HCT116 (cell line): ENCODE data around the gene KIRREL3. TPM values are rescaled to one million over a fixed set of nuclear protein-coding genes. Genes with fewer than 3 reads are reported as not detected.

ENCODE experiments used
- ATAC-seq: fragments of 200-7000 bp; cut with Tn5 transposase; 2 replicates; pipeline ENCODE4 v1.9.1; 2020; ENCODE audit warnings: mild to moderate bottlenecking, moderate library complexity
- BruUV-seq: library from RNA; stranded (reverse); fragments of 400-500 nt; replicated peaks from 2 replicates; lab custom pipeline; 2021; lab: Mats Ljungman, UMichigan
- CTCF ChIA-PET: fragments of 300-600 bp; sonication (Branson Sonifier 250); formaldehyde crosslinking; loops from one replicate; lab custom pipeline; 2021; ENCODE audit warnings: antibody characterized with exemption; lab: Charles Lee
- POLR2A ChIA-PET: fragments of 300-600, 350-600 bp; sonication (Branson Sonifier 250); formaldehyde crosslinking; loops from one replicate; lab custom pipeline; 2021; ENCODE audit warnings: antibody characterized with exemption; lab: Charles Lee
- RAD21 ChIA-PET, 2 experiments: fragments of 300-600 bp; sonication (Branson Sonifier 250); formaldehyde crosslinking; loops; one replicate each; lab custom pipeline; 2023; ENCODE audit warnings: low total read pairs in 2 of 2; ENCODE audit not compliant: uncharacterized antibody in 2 of 2, unreplicated experiment in 2 of 2, low non-redundant PET in 1 of 2; lab: Charles Lee
- DNase-seq: peaks from one replicate; pipeline ENCODE4 v3.0.0-alpha.2; 2010; ENCODE audit warnings: low read depth, low spot score
- H2AFZ ChIP-seq: fragments of 200-600 bp; shearing (Covaris generic), sonication (generic); 2 replicates; pipeline ENCODE4 v1.6.1; 2017; ENCODE audit warnings: low read depth, mixed run types, mixed read lengths, antibody characterized with exemption, low read length; ENCODE audit not compliant: poor library complexity, severe bottlenecking
- H3K27ac ChIP-seq: 2 replicates; pipeline ENCODE4 v1.5.1; 2012; ENCODE audit warnings: low read depth, low read length
- H3K27me3 ChIP-seq: fragments of 200-600 bp; sonication (generic); 2 replicates; pipeline ENCODE4 v1.6.1; 2016; ENCODE audit warnings: mixed run types, low read length, mixed read lengths; ENCODE audit not compliant: insufficient read depth
- H3K36me3 ChIP-seq, 2 experiments: fragments of 200-500 bp in 1 of 2; fragments of 200-600 bp in 1 of 2; sonication (Bioruptor generic) in 1 of 2; sonication (generic) in 1 of 2; 2 replicates each; pipeline versions ENCODE4 v1.5.1 to v1.6.1; 2014 to 2016; ENCODE audit warnings: low read length in 2 of 2, inconsistent platforms in 1 of 2, mixed read lengths in 1 of 2, mixed run types in 1 of 2; ENCODE audit not compliant: insufficient read depth in 2 of 2, control insufficient read depth in 1 of 2
- H3K4me1 ChIP-seq, 2 experiments: fragments of 200-600 bp in 1 of 2; sonication (generic) in 1 of 2; 2 replicates each; pipeline versions ENCODE4 v1.5.1 to v1.6.1; 2012 to 2017; ENCODE audit warnings: low read length in 2 of 2, inconsistent platforms in 1 of 2, mild to moderate bottlenecking in 1 of 2, mixed read lengths in 1 of 2, mixed run types in 1 of 2, moderate library complexity in 1 of 2; ENCODE audit not compliant: insufficient read depth in 2 of 2, control insufficient read depth in 1 of 2
- H3K4me2 ChIP-seq: fragments of 200-600 bp; sonication (generic); 2 replicates; pipeline ENCODE4 v1.6.1; 2017; ENCODE audit warnings: mixed run types, low read length, mixed read lengths
- H3K4me3 ChIP-seq, 2 experiments: fragments of 200-600 bp in 1 of 2; sonication (generic) in 1 of 2; replicated peaks in 1 of 2; 2 replicates each; pipeline ENCODE4 v1.5.1; 2011 to 2016; ENCODE audit warnings: low read length in 2 of 2, control low read depth in 1 of 2, low read depth in 1 of 2, mild to moderate bottlenecking in 1 of 2, mixed read lengths in 1 of 2, mixed run types in 1 of 2
- H3K79me2 ChIP-seq: fragments of 200-600 bp; sonication (generic); 2 replicates; pipeline ENCODE4 v1.6.1; 2017; ENCODE audit warnings: mild to moderate bottlenecking, mixed run types, low read length, moderate library complexity, mixed read lengths; ENCODE audit not compliant: insufficient read depth
- H3K9ac ChIP-seq: fragments of 200-600 bp; sonication (generic); 2 replicates; pipeline ENCODE4 v1.6.1; 2016; ENCODE audit warnings: low read length, mixed read lengths
- H3K9me2 ChIP-seq: fragments of 200-600 bp; sonication (generic), shearing (Covaris generic); 2 replicates; pipeline ENCODE4 v1.6.1; 2017; ENCODE audit warnings: mixed run types, mild to moderate bottlenecking, moderate library complexity; ENCODE audit not compliant: insufficient read depth
- H3K9me3 ChIP-seq, 2 experiments: fragments of 200-500 bp in 1 of 2; fragments of 200-600 bp in 1 of 2; sonication (Bioruptor generic) in 1 of 2; sonication (generic) in 1 of 2; 2 replicates each; pipeline ENCODE4 v1.6.1; 2014 to 2017; ENCODE audit warnings: low read length in 2 of 2, mixed read lengths in 2 of 2, inconsistent platforms in 1 of 2, low read depth in 1 of 2, mild to moderate bottlenecking in 1 of 2, mixed run types in 1 of 2, moderate library complexity in 1 of 2; ENCODE audit not compliant: control insufficient read depth in 1 of 2, insufficient read depth in 1 of 2
- H4K20me1 ChIP-seq: fragments of 200-600 bp; sonication (generic), shearing (Covaris generic); 2 replicates; pipeline ENCODE4 v1.6.1; 2017; ENCODE audit warnings: mixed run types, mild to moderate bottlenecking, moderate library complexity; ENCODE audit not compliant: insufficient read depth
- ATF3 ChIP-seq: IDR thresholded peaks from 2 replicates; pipeline ENCODE4 v1.6.1; 2012
- CBX3 ChIP-seq: IDR thresholded peaks from 2 replicates; pipeline ENCODE4 v1.6.1; 2012; ENCODE audit warnings: low read depth
- CEBPB ChIP-seq: IDR thresholded peaks from 2 replicates; pipeline ENCODE4 v1.6.1; 2012; ENCODE audit warnings: low read depth
- CTCF ChIP-seq, 3 experiments: fragments of 200-600 bp in 1 of 3; sonication (generic) in 1 of 3; IDR thresholded peaks in 2 of 3; conservative IDR thresholded peaks in 1 of 3; 2 replicates each; pipeline ENCODE4 v1.5.1; 2012 to 2017; ENCODE audit warnings: low read depth in 2 of 3, low read length in 2 of 3, antibody characterized with exemption in 1 of 3, borderline replicate concordance in 1 of 3, control low read depth in 1 of 3, mild to moderate bottlenecking in 1 of 3, mixed read lengths in 1 of 3, mixed run types in 1 of 3, moderate library complexity in 1 of 3; ENCODE audit not compliant: insufficient read depth in 1 of 3
- POLR2A ChIP-seq: IDR thresholded peaks from 2 replicates; pipeline ENCODE4 v1.7.0; 2011; ENCODE audit warnings: borderline replicate concordance; ENCODE audit not compliant: insufficient read depth, insufficient read length; ENCODE audit errors: extremely low read depth
- RAD21 ChIP-seq: IDR thresholded peaks from 2 replicates; pipeline ENCODE4 v1.6.1; 2012; ENCODE audit warnings: low read depth, mild to moderate bottlenecking
- REST ChIP-seq: IDR thresholded peaks from 2 replicates; pipeline ENCODE4 v1.6.1; 2012; ENCODE audit warnings: low read depth
- SIN3A ChIP-seq: IDR thresholded peaks from 2 replicates; pipeline ENCODE4 v1.6.1; 2012; ENCODE audit warnings: low read depth
- SRF ChIP-seq: IDR thresholded peaks from 2 replicates; pipeline ENCODE4 v1.6.1; 2012; ENCODE audit warnings: low read depth
- intact Hi-C: fragments of 100-400 bp; cut with micrococcal nuclease; formaldehyde crosslinking; loops from 2 replicates; pipeline ENCODE4 v1.10.0; 2022
- total RNA-seq: library from RNA; stranded (reverse); gene quantifications from one replicate; pipeline ENCODE4 v1.2.1, GENCODE V29; 2021; ENCODE audit not compliant: unreplicated experiment

Gene KIRREL3
- total RNA-seq, 1 experiment from 2014 or later = not detected

- H3K4me3 ChIP-seq = no peak overlapping the region
- H3K9ac ChIP-seq = no peak overlapping the region
- no peaks in the 10 kb centered on the region for H3K36me3 ChIP-seq
- DNase-seq (no peak), ATAC-seq (no peak)
- H4K20me1 ChIP-seq = no peaks in the 10 kb centered on the region
- intact Hi-C loops = no loop called here
- no peak overlapping the region for H3K4me2 ChIP-seq
- TF ChIP-seq RAD21 (no peak), REST (no peak), SRF (no peak), POLR2A (no peak), ATF3 (no peak), CEBPB (no peak), CTCF (IDR thresholded peaks at IDR 0.05 in 2 of 3, conservative IDR thresholded peaks at IDR 0.05 in 1 of 3; ENCODE audit: borderline replicate concordance in 1 of 3, insufficient read depth in 1 of 3, low read depth in 2 of 3, low read length in 2 of 3) (no peak), CBX3 (no peak), SIN3A (no peak)
- no peak overlapping the region for H2AFZ ChIP-seq
- POLR2A ChIA-PET = no interaction called here
- no peaks in the 10 kb centered on the region for H3K9me3 ChIP-seq
- no peak overlapping the region for H3K27ac ChIP-seq
- CTCF ChIA-PET = no interaction called here
- H3K4me1 ChIP-seq = no peaks in the 10 kb centered on the region
- RAD21 ChIA-PET = no interaction called here
- no peaks in the 10 kb centered on the region for H3K79me2 ChIP-seq
- H3K27me3 ChIP-seq = 0 out of 2 replicates have a peak, but pooled peaks cover 1% of the 10 kb centered on the region
- no TSS peak for BruUV-seq
- no peaks in the 10 kb centered on the region for H3K9me2 ChIP-seq
Measured at GRCh38 chr11:126959700-126960099, 40.9 kb downstream of the KIRREL3 start.
